Breast epithelium (tissue), 4 donors: ENCODE data around the gene SPATA45. TPM values are rescaled to one million over a fixed set of nuclear protein-coding genes. Genes with fewer than 3 reads are reported as not detected.

Experiments used
- DNase-seq, 2 donors: peaks; one replicate each; pipeline ENCODE4 v3.0.0-alpha.2; 2019; ENCODE audit warnings: low spot score in 2 of 2
- H3K27ac ChIP-seq, 2 donors: fragments of 200-600 bp; sonication (generic) in 1 of 2; one replicate each; pipeline ENCODE4 v1.5.1; 2016 to 2019; ENCODE audit warnings: mild to moderate bottlenecking in 1 of 2
- H3K27me3 ChIP-seq, 2 donors: fragments of 200-600 bp; sonication (generic) in 1 of 2; one replicate each; pipeline versions ENCODE4 v1.5.1 to v1.6.0; 2017 to 2019; ENCODE audit warnings: control low read depth in 1 of 2, mild to moderate bottlenecking in 1 of 2
- H3K36me3 ChIP-seq: fragments of 200-600 bp; one replicate; pipeline ENCODE4 v1.5.1; 2019
- H3K4me1 ChIP-seq, 2 donors: fragments of 200-600 bp; sonication (generic); one replicate each; pipeline ENCODE4 v1.5.1; 2016 to 2019; ENCODE audit warnings: control low read depth in 1 of 2
- H3K4me3 ChIP-seq, 3 donors: fragments of 200-600 bp; sonication (generic); 1 replicate in 2 of 3; 2 replicates in 1 of 3; pipeline ENCODE4 v1.5.1; 2016 to 2019; ENCODE audit warnings: mild to moderate bottlenecking in 3 of 3, moderate library complexity in 2 of 3
- H3K9me3 ChIP-seq, 2 donors: fragments of 200-600 bp; sonication (generic) in 1 of 2; one replicate each; pipeline ENCODE4 v1.5.1; 2016 to 2019; ENCODE audit warnings: control low read depth in 1 of 2
- CTCF ChIP-seq, 3 donors: fragments of 450-650 bp; IDR thresholded peaks; one replicate each; pipeline ENCODE4 v1.5.1; 2016 to 2017; ENCODE audit warnings: antibody characterized with exemption in 3 of 3, mild to moderate bottlenecking in 3 of 3, moderate library complexity in 3 of 3
- POLR2A ChIP-seq: fragments of 450-650 bp; IDR thresholded peaks from one replicate; pipeline ENCODE4 v1.6.1; 2016; ENCODE audit warnings: antibody characterized with exemption, mild to moderate bottlenecking, moderate library complexity
- POLR2AphosphoS5 ChIP-seq, 3 donors: sonication (generic); formaldehyde crosslinking; IDR thresholded peaks; one replicate each; pipeline ENCODE4 v1.6.1; 2017; ENCODE audit warnings: antibody characterized with exemption in 3 of 3
- intact Hi-C: fragments of 100-400 bp; cut with DNase I; formaldehyde crosslinking; loops from one replicate; pipeline ENCODE4 v1.15.1; 2023; ENCODE audit warnings: low total_unique reads
- total RNA-seq, 3 donors: library from RNA; depleted of rRNA; stranded (reverse); fragments of >200 nt; gene quantifications; one replicate each; pipeline ENCODE4 v1.1.0, GENCODE V29; 2016

The SPATA45 gene
- total RNA-seq, 3 donors from 2014 or later = not detected

- H3K9me3 ChIP-seq = peaks cover 0 to 10% of the 10 kb centered on the region in 2 donors
- no peak for TF ChIP-seq POLR2A
- no peak for TF ChIP-seq POLR2AphosphoS5 (IDR thresholded peaks at IDR 0.05)
- TF ChIP-seq CTCF (IDR thresholded peaks at IDR 0.05) = no peak
- intact Hi-C loops = no loop called here
- no peak for DNase-seq
- H3K4me1 ChIP-seq = no peaks in the 10 kb centered on the region
- no peak overlapping the region for H3K27ac ChIP-seq
- no peaks in the 10 kb centered on the region for H3K36me3 ChIP-seq
- no peaks in the 10 kb centered on the region for H3K27me3 ChIP-seq
- no peak overlapping the region for H3K4me3 ChIP-seq
Measured at GRCh38 chr1:212820969-212821368, 26.5 kb downstream of the SPATA45 start.

- no peak for TF ChIP-seq POLR2A
- no peak for TF ChIP-seq CTCF (IDR thresholded peaks at IDR 0.05)
- Histone ChIP-seq H3K27me3 (no peaks in the 10 kb centered on the region), H3K27ac (no peak overlapping the region), H3K36me3 (no peaks in the 10 kb centered on the region), H3K4me1 (no peaks in the 10 kb centered on the region), H3K4me3 (no peak overlapping the region), H3K9me3 (no peaks in the 10 kb centered on the region)
- intact Hi-C loops = no loop called here
- no peak for DNase-seq
Measured at GRCh38 chr1:212819726-212820125, 27.7 kb downstream of the SPATA45 start.

- no peak overlapping the region for H3K27ac ChIP-seq
- no peak for DNase-seq
- no peaks in the 10 kb centered on the region for H3K27me3 ChIP-seq
- no peak overlapping the region for H3K4me3 ChIP-seq
- H3K9me3 ChIP-seq = no peaks in the 10 kb centered on the region
- no peaks in the 10 kb centered on the region for H3K4me1 ChIP-seq
- TF ChIP-seq CTCF (IDR thresholded peaks at IDR 0.05) = no peak
- no peak for TF ChIP-seq POLR2A
- no peak for TF ChIP-seq POLR2AphosphoS5 (IDR thresholded peaks at IDR 0.05)
- intact Hi-C loops = no loop called here
- H3K36me3 ChIP-seq = no peaks in the 10 kb centered on the region
Measured at GRCh38 chr1:212816567-212817278, 30.7 kb downstream of the SPATA45 start.

- intact Hi-C loops = no loop called here
- no peaks in the 10 kb centered on the region for H3K9me3 ChIP-seq
- no peak overlapping the region for H3K4me3 ChIP-seq
- H3K27ac ChIP-seq = no peak overlapping the region
- H3K27me3 ChIP-seq = no peaks in the 10 kb centered on the region
- no peaks in the 10 kb centered on the region for H3K36me3 ChIP-seq
- no peaks in the 10 kb centered on the region for H3K4me1 ChIP-seq
- no peak for TF ChIP-seq CTCF (IDR thresholded peaks at IDR 0.05)
- DNase-seq = no peak
Measured at GRCh38 chr1:212814537-212815334, 32.7 kb downstream of the SPATA45 start.

- Histone ChIP-seq H3K9me3 (no peaks in the 10 kb centered on the region), H3K4me3 (no peak overlapping the region), H3K27me3 (no peaks in the 10 kb centered on the region), H3K4me1 (no peaks in the 10 kb centered on the region), H3K36me3 (no peaks in the 10 kb centered on the region), H3K27ac (no peak overlapping the region)
- no peak for DNase-seq
- intact Hi-C loops = no loop called here
- TF ChIP-seq POLR2A = no peak
- TF ChIP-seq POLR2AphosphoS5 (IDR thresholded peaks at IDR 0.05) = no peak
- no peak for TF ChIP-seq CTCF (IDR thresholded peaks at IDR 0.05)
Measured at GRCh38 chr1:212805767-212806166, 41.7 kb downstream of the SPATA45 start.
